ENCODE results near the gene OR2F2. TPM values are rescaled to one million over a fixed set of nuclear protein-coding genes. Genes with fewer than 3 reads are reported as not detected.

The OR2F2 gene
- total RNA-seq, 1 donor from 2014 or later: not detected

DNA sequence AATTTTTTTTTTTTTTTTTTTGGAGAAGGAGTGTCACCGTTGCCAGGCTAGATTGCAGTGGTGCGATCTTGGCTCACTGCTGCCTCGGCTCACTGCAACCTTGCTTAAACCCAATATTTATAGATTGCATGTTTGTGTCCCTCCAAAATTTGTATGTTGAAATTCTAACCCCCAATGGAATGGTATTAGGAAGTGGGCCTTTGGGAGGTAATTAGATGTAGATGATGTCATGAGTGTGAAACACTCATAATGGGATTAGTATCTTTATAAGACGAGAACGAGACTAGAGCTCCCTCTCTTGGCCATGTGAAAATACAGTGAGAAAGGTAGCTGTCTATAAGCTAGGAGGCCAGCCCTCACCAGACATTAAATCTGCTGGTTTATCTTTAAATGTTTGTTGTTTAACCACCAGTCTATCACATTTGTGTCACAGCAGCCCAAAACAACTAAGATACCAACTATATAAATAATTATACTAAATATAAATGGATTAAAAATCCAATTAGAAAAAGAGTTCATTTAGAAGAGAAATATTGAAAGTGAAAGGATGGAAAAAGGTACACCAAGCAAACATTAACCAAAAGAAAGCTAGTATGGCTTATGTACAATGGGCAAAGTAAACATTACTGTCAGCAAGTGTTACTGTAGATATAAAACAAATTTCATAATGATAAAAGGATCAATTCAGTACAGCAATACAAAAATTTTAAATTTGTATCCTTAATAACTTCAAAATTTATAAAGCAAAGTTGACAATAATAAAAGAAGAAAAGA is 42.3 kb upstream of the OR2F2 start:
- TF ChIP-seq, protein P1, sequence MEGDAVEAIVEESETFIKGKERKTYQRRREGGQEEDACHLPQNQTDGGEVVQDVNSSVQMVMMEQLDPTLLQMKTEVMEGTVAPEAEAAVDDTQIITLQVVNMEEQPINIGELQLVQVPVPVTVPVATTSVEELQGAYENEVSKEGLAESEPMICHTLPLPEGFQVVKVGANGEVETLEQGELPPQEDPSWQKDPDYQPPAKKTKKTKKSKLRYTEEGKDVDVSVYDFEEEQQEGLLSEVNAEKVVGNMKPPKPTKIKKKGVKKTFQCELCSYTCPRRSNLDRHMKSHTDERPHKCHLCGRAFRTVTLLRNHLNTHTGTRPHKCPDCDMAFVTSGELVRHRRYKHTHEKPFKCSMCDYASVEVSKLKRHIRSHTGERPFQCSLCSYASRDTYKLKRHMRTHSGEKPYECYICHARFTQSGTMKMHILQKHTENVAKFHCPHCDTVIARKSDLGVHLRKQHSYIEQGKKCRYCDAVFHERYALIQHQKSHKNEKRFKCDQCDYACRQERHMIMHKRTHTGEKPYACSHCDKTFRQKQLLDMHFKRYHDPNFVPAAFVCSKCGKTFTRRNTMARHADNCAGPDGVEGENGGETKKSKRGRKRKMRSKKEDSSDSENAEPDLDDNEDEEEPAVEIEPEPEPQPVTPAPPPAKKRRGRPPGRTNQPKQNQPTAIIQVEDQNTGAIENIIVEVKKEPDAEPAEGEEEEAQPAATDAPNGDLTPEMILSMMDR (conservative IDR thresholded peaks at IDR 0.05; ENCODE audit: low read depth, low read length): peak; percentile 57
- no peak for DNase-seq (ENCODE audit: low read depth)
- no peak overlapping the region for H3K4me3 ChIP-seq (ENCODE audit: low read depth, low read length)

DNA sequence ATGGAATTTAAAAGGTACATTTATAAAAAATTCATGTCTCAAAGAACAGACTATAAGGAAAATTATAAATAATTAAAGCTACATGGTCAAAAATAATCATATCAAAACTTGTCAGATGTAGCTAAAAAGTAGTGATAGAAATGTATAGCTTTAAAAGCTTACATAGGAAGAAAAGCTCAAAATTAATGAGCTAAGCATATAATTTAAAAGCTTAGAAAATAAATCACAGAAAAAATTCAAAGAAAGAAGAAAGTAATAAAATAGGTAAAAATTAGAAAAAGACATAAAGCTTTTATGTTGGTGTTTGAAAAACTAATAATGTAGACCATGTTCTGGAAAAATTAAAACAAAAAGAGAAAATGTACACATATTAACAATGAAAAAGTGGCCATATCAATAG is 38.4 kb upstream of the OR2F2 start:
- H3K4me3 ChIP-seq (ENCODE audit: low read depth, low read length): no peak overlapping the region
- TF ChIP-seq, protein P1 (conservative IDR thresholded peaks at IDR 0.05; ENCODE audit: low read depth, low read length): no peak
- no peak for DNase-seq (ENCODE audit: low read depth)

DNA sequence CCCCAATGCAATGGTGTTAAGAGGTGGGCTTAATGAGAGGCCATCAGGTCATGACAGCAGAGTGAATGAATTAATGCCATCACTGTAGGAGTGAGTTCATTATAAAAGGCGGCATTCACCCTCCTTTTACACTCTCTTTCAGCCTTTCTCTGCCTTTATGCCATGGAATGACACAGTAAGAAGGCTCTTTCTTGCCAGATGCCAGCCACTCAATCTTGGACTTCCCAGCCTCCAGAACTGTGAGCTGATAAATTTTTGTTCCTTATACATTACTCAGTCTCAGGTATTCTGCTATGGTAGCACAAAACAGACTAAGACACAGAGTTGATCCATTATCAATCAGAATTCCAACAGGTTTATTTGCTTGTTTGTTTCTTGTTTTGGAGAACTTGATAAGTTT is 36.2 kb upstream of the OR2F2 start:
- no peak for DNase-seq (ENCODE audit: low read depth)
- no peak overlapping the region for H3K4me3 ChIP-seq (ENCODE audit: low read depth, low read length)
- TF ChIP-seq, protein P1 (conservative IDR thresholded peaks at IDR 0.05; ENCODE audit: low read depth, low read length): no peak

DNA sequence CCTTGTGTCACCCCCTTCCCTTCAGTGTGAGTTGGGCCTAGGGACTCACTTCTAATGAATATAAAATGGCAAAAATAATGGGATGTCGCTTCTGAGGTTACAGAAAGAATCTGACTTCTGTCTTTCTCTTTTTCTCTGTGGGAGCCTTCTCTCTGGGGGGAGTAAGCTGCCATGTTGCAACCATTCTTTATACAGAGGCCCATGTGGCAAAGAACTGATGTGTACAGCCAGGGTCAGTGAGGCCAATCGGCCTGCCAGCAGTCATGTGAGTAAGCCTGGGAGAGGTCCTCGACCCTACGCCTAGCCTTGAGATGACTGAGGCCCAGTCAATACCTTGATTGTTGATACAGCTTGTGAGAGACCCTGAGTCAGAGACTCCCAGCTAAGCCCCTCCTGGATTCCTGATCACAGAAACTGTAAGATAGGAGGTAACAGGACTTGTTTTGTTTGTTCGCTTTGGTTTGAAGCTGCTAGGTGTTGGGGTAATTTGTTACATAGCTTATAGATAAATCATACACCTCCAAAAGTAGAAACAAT is 34.7 kb upstream of the OR2F2 start:
- H3K4me3 ChIP-seq (ENCODE audit: low read depth, low read length): peak overlapping the region; percentile 80
- no peak for DNase-seq (ENCODE audit: low read depth)
- TF ChIP-seq, protein P1 (conservative IDR thresholded peaks at IDR 0.05; ENCODE audit: low read depth, low read length): no peak

DNA sequence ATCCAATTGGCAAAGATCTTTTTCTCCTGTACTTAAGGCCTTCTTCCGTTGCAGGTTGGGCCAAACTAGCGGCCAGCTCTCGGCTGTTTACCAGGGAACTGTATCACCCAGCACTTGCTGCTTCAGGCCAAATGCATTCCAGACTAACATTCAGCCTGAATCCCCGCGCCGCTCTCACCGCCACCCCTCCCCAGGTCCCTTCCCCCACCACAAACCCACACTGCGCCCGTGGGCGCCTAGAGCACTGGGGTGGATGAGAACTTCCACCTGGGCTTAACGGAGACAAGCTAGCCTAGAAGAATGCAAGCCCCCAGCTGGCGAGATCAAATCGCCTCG is 33.7 kb upstream of the OR2F2 start:
- H3K4me3 ChIP-seq (ENCODE audit: low read depth, low read length): peak overlapping the region; percentile 80
- no peak for DNase-seq (ENCODE audit: low read depth)
- TF ChIP-seq, protein P1 (conservative IDR thresholded peaks at IDR 0.05; ENCODE audit: low read depth, low read length): no peak

DNA sequence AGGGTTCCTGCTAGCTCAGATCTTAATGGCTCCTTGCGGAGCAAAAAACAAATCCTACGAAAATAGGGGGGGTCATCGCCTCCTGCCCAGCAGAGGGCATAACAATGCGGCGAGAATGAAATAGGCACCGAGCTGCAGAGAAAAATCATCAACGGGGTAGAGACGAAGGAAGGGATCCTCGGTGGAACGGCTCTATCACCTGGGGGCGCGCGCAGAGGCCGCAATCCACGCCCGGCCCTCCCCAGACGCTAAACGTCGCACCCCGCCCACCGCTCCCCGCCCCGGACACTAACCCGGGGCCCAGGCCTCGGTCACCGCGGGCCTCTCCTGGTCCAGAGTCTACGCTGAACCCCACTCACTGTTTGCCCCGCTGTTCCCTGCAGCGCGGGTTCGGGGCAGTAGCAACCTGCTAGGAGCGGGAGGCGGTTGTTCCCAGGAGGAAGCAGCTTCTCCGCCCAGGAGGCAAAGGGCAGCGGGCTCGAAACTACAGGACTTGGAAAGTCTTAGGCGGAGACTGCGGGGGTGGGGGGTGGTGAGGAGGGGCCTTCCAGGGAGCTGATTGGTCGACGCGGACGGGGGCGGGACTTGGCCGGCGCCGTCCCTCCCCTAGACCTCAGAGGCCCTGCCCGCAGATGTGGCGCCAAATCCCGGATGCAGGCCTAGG is 33.2 kb upstream of the OR2F2 start, which contains the start of gene TCAF1:
Gene TCAF1, minus strand, starts transcription at position 509 of the 664 bp plus-strand sequence. CDS start 25,568 bp downstream, outside the sequence.
- TF ChIP-seq, protein P1 (conservative IDR thresholded peaks at IDR 0.05; ENCODE audit: low read depth, low read length): peak; percentile 53
- peak within 1 kb of the TSS; percentile 80 for H3K4me3 ChIP-seq (ENCODE audit: low read depth, low read length)
- peak; percentile 47 for DNase-seq (ENCODE audit: low read depth)
